GM18507 (cell line): ENCODE measurements around the gene SMU1.
A peak's percentile ranks its signal among the peaks of the same experiment; 100 is the strongest.

Experiments
- DNase-seq: peaks from one replicate; pipeline ENCODE4 v3.0.0; 2011; ENCODE audit warnings: low read depth; ENCODE audit not compliant: insufficient read length; ENCODE audit errors: extremely low spot score
- FAIRE-seq: peaks from 2 replicates; lab custom pipeline; 2011; peaks lifted over from hg19 to GRCh38; lab: Jason Lieb, UNC

SMU1 gene

GRCh38 chr9:33065157-33066076, 11.1 kb downstream of the SMU1 start:
- FAIRE-seq: peak; percentile 86
- peak; percentile 43 for DNase-seq

DNA sequence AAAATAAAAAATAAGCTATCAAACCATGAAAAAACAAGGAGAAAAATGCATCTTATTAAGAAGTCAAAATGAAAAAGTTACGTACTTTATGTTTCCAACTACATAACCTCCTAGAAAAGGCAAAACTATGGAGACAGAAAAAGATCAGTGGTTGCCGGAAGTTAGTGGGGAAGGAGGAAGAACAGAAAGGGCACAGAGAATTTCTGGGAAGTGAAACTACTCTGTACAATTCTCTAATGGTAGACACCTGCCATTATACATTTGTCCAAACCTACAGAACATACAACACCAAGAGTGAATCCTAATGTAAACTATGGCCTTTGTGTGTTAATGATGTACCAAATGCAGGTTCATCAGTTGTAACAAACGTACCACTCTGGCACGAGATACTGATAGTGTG, 25.3 kb downstream of the SMU1 start:
- DNase-seq (no peak), FAIRE-seq (no peak)

DNA sequence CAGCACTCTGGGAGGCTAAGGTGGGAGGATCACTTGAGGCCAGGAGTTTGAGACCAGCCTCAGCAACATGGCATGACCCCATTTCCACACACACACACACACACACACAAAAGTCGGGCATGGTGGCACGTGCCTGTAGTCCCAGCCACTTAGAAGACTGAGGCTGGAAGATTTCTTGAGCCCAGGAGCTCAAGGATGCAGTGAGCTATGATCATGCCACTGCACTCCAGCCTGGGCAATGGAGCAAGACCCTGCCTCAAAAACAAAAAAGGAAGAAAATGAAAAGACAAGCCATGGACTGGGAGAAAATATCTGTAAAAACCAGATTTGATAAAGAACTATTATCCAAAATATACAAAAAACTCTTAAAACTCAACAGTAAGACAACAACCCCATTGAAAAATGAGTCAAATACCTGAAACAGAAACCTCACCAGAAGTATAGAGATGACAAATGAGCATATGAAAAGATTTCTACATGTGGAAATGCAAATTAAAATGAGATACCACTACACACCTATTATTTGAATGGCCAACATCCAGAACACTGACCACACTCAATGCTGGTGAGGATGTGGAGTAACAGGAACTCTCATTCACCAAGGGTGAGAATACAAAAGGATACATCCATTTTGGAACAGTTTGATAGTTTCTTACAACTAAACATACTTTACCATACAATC, 26.7 kb downstream of the SMU1 start:
- FAIRE-seq (peak; percentile 82), DNase-seq (no peak)

GRCh38 chr9:33048054-33048465, 28.4 kb downstream of the SMU1 start:
- FAIRE-seq (no peak), DNase-seq (no peak)

DNA sequence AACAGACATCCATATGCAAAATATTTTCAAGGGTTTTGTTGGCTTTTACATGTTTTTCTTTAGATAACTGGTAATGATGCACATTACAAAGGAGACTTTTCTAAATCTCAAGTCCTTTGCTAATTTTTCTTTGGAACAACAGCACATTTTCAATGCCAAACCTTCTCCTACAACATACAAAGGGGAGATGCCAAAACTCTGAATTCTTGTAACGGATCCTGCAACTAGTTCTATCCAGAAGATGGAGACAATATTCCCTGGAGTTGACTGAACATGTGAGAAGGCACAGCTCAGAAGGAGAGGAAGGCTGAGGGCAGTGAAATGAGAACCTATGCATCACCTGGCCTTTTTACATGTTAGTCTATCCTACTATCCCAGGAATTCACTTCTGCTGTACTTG, 30.4 kb downstream of the SMU1 start:
- no peak for DNase-seq
- FAIRE-seq: no peak

DNA sequence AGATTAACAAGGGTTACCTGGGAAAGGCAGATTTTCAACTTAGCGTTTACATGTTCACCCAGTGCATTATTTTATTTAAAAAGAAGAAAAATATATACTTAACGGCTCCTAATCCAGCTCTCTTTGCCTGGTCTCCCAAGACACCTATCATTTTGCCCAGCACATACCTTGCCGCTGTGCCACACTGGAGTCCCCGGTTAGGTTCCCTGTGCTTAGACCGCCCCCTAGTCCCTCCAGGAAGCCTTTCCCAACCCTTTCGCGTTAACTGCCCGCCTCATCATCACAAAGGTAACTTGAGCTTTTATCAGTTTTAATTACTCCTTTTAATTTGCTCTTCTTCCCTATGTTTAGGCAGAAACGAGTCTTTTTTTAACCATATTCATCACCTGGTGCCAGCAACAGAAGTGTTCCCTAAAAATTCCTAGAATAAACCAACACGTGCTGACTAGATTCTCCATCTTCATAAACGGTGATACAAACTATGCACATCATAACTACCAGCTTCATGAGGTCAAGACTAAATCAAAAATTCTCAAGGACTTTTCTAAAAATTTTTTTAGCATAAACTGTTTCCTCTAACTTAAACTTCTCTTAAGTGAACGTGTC, 31.7 kb downstream of the SMU1 start:
- FAIRE-seq (no peak), DNase-seq (no peak)

DNA sequence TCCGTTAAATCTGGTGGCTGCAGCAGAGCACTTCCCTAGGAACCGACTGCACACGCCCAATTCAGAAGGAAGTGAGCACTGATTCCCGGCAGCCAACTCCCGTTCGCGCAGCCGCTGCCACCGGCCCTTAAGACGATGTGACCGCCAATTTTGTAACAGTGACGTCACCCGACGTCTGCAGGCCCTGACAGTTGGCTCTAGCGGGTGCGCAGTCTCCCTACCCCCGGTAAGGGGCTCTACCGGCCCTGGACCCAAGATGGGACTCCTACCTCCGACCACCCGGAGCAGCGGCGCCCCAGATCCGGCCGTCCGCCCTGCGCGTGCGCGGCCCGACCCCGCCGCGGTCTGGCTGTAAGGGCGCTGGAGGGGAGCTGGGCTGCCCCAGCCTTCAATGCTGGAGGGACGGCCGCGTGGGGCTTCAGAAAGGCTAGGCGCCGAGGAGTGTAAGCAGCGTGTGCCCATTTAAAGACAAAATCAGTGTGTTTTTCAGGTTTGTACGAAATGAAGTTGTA, 32.3 kb downstream of the SMU1 start:
- peak; percentile 81 for FAIRE-seq
- DNase-seq: peak; percentile 50

DNA sequence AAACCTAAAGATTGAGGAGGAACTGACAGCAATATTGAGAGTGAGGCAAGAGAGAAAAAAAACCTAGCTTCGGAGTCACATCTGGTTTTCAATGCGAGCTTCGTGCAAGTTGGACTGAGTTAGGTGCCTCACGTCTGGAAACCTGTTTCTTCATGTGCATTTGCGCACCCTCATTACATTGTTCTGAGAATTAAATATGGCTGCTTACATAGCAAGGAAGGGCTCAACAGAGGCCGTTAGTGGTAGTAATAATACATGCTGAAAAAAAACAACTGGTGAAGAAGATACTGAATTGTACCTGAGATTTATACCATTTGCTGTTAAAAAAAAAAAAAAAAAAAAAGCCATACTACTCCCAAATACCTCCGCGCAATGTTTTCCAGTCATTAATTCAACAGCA, 32.8 kb downstream of the SMU1 start:
- FAIRE-seq (no peak), DNase-seq (no peak)

- DNase-seq: no peak
- FAIRE-seq: no peak
Measured at GRCh38 chr9:33042473-33042872, 34.0 kb downstream of the SMU1 start.

DNA sequence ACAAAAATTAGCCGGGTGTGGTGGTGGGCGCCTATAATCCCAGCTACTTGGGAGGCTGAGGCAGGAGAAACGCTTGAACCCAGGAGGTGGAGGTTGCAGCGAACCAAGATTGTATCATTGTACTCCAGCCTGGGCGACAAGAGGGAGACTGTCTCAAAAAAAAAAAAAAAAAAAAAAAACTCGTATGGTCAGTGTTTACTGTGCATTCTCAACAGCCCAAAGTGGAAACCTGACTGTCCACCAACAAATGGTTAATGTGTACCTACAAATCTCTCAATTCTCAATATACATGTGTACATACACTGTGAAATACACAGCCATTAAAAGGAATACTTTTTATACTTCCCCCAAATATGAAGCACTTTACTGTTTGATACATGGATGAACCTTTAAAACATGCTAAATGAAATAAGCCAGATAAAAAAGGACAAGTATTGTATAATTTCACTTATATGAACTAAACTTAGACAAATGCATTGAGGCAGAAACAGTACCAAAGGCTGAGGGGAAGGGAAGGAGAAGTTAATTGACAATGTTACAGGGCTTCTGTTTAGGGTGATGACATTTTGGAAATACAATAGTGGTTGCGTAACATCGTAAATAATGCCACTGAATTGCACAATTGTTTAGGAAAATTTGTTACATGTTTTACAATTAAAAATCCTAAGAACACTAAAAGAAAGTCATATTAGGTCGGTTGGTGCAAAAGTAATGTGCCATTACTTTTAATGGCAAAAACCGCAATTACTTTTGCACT, 34.9 kb downstream of the SMU1 start:
- DNase-seq: no peak
- no peak for FAIRE-seq

DNA sequence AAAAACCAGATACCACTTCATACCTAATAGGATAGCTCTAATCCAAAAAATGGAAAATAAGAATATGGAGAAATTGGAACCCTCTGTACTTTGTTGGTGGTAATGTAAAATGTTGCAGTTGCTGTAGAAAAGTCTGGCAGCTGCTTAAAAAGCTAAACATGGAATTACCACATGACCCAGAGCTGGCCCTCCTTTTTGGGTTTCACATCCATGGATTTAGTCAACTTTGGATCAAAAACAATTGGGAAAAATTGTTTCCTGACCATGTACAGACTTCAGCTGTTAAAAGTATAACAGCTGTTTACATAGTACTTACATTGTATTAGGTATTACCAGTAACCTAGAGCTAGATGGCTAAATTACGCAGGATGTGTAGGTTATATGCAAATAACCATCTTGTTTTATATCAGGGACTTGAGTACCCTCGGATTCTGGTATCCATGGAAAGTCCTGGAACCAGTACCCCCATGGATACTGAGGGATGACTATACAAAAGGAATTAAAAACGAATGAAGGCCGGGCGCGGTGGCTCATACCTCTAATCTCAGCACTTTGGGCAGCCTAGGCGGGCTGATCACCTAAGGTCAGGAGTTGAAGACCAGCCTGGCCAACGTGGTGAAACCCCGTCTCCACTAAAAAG, 35.6 kb downstream of the SMU1 start:
- DNase-seq (no peak), FAIRE-seq (no peak)

DNA sequence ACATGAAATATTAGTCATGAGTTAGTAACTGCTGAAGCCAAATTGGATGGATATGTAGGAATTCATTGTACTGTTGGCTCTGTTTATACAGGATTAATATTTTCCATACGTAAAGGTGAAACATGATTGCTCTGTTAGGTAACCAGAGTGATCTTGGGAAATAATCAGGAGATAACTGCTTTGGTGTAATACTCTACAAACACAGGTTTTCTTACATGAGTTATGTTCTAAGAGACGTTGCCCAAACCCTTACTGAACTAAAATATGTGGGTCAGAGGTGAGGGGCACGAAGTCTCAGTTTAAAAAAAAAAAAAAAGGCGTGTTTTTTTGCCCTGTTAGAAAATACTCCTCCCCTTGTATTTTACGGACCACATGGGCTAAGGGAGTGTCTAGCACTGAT, 43.6 kb downstream of the SMU1 start:
- no peak for FAIRE-seq
- DNase-seq: no peak

GRCh38 chr9:33032292-33032691, 44.2 kb downstream of the SMU1 start:
- DNase-seq (no peak), FAIRE-seq (no peak)

DNA sequence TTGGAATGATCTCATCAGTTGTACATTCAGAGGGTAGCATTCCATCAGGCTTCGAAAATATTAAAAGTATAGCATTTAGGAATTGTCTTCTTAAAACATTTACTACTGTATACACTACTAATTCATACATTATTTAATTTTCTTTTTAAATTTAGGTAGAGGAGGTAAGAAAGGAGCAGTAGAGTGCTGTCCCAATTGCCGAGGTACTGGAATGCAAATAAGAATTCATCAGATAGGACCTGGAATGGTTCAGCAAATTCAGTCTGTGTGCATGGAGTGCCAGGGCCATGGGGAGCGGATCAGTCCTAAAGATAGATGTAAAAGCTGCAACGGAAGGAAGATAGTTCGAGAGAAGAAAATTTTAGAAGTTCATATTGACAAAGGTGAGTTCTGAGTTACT, 46.2 kb downstream of the SMU1 start:
- no peak for FAIRE-seq
- no peak for DNase-seq

DNA sequence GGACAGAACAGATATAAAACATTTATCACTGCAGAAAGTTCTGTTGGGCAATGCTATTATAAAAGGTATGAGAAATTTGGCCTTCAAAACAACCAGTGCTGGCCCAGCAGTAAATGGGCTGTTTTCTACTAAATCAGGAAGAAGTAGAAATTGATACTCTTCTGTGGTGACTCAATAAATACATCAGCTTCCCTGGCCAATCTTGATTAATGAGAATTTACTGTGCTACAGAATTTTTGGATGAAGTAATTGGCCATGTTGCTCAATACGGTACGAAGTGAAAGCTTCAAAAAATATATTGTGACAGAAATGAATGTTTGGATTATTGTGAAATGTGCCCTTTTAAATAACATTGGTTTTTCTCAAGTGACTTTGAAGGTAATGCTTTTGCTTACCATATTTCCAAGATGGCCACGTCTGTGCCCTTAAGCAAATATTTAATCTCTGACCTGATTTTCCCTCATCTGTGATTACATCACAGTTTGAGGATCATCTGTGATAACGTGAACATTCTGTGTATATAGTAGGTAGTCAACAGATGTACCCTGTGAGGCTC, 47.2 kb downstream of the SMU1 start:
- FAIRE-seq: peak; percentile 51
- no peak for DNase-seq

DNA sequence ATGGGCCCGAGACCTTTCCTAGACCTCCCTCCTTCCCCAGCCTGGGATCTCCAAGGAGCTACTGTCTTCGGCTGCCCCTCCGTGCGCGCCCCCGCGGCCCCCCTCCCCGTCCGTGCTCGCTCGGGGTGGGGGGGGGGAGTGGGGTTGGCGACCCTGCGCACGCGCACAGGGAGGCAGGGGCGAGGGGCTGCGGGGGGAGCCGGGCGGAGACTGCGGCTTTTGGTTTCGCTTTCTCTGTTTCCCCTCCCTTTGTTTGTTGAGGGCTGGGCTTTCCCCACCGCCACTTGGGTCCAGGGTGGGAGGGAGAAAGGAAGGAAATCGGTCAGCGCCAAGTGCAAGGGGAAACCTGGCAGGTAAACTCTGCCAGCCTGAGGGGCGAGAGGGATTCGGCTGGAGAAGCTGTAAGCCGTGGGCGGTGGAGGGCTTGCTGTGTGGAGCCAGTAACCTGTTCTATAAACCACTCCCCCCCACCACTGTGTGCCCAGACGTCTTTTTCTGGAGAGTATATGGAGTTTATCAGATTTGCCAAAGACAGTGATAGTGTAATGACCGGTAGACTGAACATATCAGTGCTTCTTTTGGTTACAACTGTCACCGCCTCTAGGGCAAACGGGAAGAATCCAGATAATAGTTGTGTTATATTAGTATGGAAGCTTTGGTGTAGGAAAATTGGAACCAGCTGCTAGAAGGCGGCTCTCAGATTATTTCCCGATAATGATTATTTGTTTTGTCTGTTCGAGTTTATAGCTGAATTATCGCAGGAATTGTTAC, 50.7 kb downstream of the SMU1 start:
- DNase-seq (no peak), FAIRE-seq (peak; percentile 81)

GRCh38 chr9:33024966-33025571, 51.4 kb downstream of the SMU1 start, which contains the start of gene DNAJA1:
TSS of gene DNAJA1 (plus strand) at chr9:33025273. CDS start at chr9:33026485, 1,212 bp downstream.
- DNase-seq (peak; percentile 90), FAIRE-seq (peak; percentile 92)
